HCT116 (cell line): ENCODE measurements around the gene HSP90AB1.

ENCODE experiments used
- ATF3 ChIP-seq: IDR thresholded peaks from 2 replicates; pipeline ENCODE4 v1.6.1; 2012
- CTCF ChIP-seq, 3 experiments: fragments of 200-600 bp in 1 of 3; sonication (generic) in 1 of 3; IDR thresholded peaks in 2 of 3; conservative IDR thresholded peaks in 1 of 3; 2 replicates each; pipeline ENCODE4 v1.5.1; 2012 to 2017; ENCODE audit warnings: low read depth in 2 of 3, low read length in 2 of 3, antibody characterized with exemption in 1 of 3, borderline replicate concordance in 1 of 3, control low read depth in 1 of 3, mild to moderate bottlenecking in 1 of 3, mixed read lengths in 1 of 3, mixed run types in 1 of 3, moderate library complexity in 1 of 3; ENCODE audit not compliant: insufficient read depth in 1 of 3
- EGR1 ChIP-seq: IDR thresholded peaks from 2 replicates; pipeline ENCODE4 v1.6.1; 2012; ENCODE audit warnings: low read depth
- EZH2 ChIP-seq: fragments of 200-600 bp; sonication (generic); IDR thresholded peaks from 2 replicates; pipeline ENCODE4 v1.6.1; 2017; ENCODE audit warnings: antibody characterized with exemption, mixed run types
- EZH2phosphoT487 ChIP-seq: fragments of 200-600 bp; IDR thresholded peaks from 2 replicates; pipeline ENCODE4 v1.6.1; 2018; ENCODE audit warnings: antibody characterized with exemption, borderline replicate concordance
- JUND ChIP-seq: IDR thresholded peaks from 2 replicates; pipeline ENCODE4 v1.6.1; 2012
- MAX ChIP-seq: IDR thresholded peaks from 2 replicates; pipeline ENCODE4 v1.6.1; 2012
- POLR2A ChIP-seq: IDR thresholded peaks from 2 replicates; pipeline ENCODE4 v1.7.0; 2011; ENCODE audit warnings: borderline replicate concordance; ENCODE audit not compliant: insufficient read depth, insufficient read length; ENCODE audit errors: extremely low read depth
- POLR2AphosphoS5 ChIP-seq: IDR thresholded peaks from 2 replicates; pipeline ENCODE4 v1.6.1; 2011; ENCODE audit warnings: mild to moderate bottlenecking, low read depth, low read length, moderate library complexity
- RAD21 ChIP-seq: IDR thresholded peaks from 2 replicates; pipeline ENCODE4 v1.6.1; 2012; ENCODE audit warnings: low read depth, mild to moderate bottlenecking
- REST ChIP-seq: IDR thresholded peaks from 2 replicates; pipeline ENCODE4 v1.6.1; 2012; ENCODE audit warnings: low read depth
- SIN3A ChIP-seq: IDR thresholded peaks from 2 replicates; pipeline ENCODE4 v1.6.1; 2012; ENCODE audit warnings: low read depth
- SP1 ChIP-seq: IDR thresholded peaks from 2 replicates; pipeline ENCODE4 v1.6.1; 2012; ENCODE audit warnings: low read depth
- ZBTB33 ChIP-seq: IDR thresholded peaks from 2 replicates; pipeline ENCODE4 v1.6.1; 2011; ENCODE audit warnings: mild to moderate bottlenecking, low read length, moderate library complexity; ENCODE audit not compliant: insufficient replicate concordance; ENCODE audit errors: extremely low read depth

GRCh38 chr6:44277763-44278162 lies 30.9 kb downstream of the HSP90AB1 start:
- no peak for TF ChIP-seq CTCF (IDR thresholded peaks at IDR 0.05 in 2 of 3, conservative IDR thresholded peaks at IDR 0.05 in 1 of 3; ENCODE audit: borderline replicate concordance in 1 of 3, insufficient read depth in 1 of 3, low read depth in 2 of 3, low read length in 2 of 3)
- no peak for TF ChIP-seq SIN3A
- TF ChIP-seq REST, result no peak
- TF ChIP-seq EZH2phosphoT487, result no peak
- TF ChIP-seq RAD21, result no peak
- no peak for TF ChIP-seq ZBTB33
- TF ChIP-seq ATF3, result no peak
- no peak for TF ChIP-seq EZH2
- TF ChIP-seq POLR2A, result no peak
- no peak for TF ChIP-seq SP1
- no peak for TF ChIP-seq EGR1
- TF ChIP-seq JUND, result no peak
- TF ChIP-seq MAX, result no peak
- no peak for TF ChIP-seq POLR2AphosphoS5
